Kidney (tissue), 14 donors: ENCODE results near the gene TMEM130. TPM values are rescaled to one million over a fixed set of nuclear protein-coding genes. Genes with fewer than 3 reads are reported as not detected.
"Not testable (repeated sequence)": the region's sequence is repeated elsewhere in the genome, so short reads cannot be mapped to it uniquely, and the experiment has no call there.

Experiments
- DNase-seq, 5 donors: peaks; one replicate each; pipeline ENCODE4 v3.0.0-alpha.2; 2013 to 2020
- FAIRE-seq: peaks from 2 replicates; lab custom pipeline; 2012; peaks lifted over from hg19 to GRCh38; lab: Jason Lieb, UNC
- H3K27ac ChIP-seq, 2 donors: one replicate each; pipeline ENCODE4 v1.7.0; 2013; ENCODE audit warnings: low read depth in 2 of 2, low read length in 2 of 2, inconsistent platforms in 1 of 2
- H3K27me3 ChIP-seq: one replicate; pipeline ENCODE4 v1.7.1; 2013; ENCODE audit warnings: low read length, inconsistent platforms; ENCODE audit not compliant: control insufficient read depth, insufficient read depth
- H3K36me3 ChIP-seq, 3 donors: one replicate each; pipeline versions ENCODE4 v1.7.0 to v1.7.1; 2013; ENCODE audit warnings: low read length in 3 of 3, control low read depth in 1 of 3, inconsistent platforms in 1 of 3; ENCODE audit not compliant: insufficient read depth in 3 of 3, control insufficient read depth in 2 of 3
- H3K4me1 ChIP-seq, 3 donors: one replicate each; pipeline versions ENCODE4 v1.7.0 to v1.7.1; 2013; ENCODE audit warnings: low read length in 3 of 3, inconsistent platforms in 1 of 3, low read depth in 1 of 3; ENCODE audit not compliant: control insufficient read depth in 2 of 3, insufficient read depth in 2 of 3
- H3K4me3 ChIP-seq, 3 donors: one replicate each; pipeline versions ENCODE4 v1.7.0 to v1.8.1; 2013; ENCODE audit warnings: low read length in 3 of 3, control low read depth in 1 of 3, inconsistent platforms in 1 of 3
- H3K9ac ChIP-seq, 3 donors: one replicate each; pipeline versions ENCODE4 v1.7.0 to v1.7.1; 2013; ENCODE audit warnings: low read length in 3 of 3, control low read depth in 1 of 3, inconsistent platforms in 1 of 3
- H3K9me3 ChIP-seq, 3 donors: one replicate each; pipeline versions ENCODE4 v1.7.0 to v1.7.1; 2013; ENCODE audit warnings: low read length in 3 of 3, control low read depth in 1 of 3, inconsistent platforms in 1 of 3; ENCODE audit not compliant: control insufficient read depth in 2 of 3, insufficient read depth in 1 of 3
- intact Hi-C: fragments of 100-400 bp; cut with DNase I; formaldehyde crosslinking; loops from one replicate; pipeline ENCODE4 v1.11.1; 2022
- polyA plus RNA-seq: library from polyadenylated mRNA; stranded (reverse); fragments of 350-450 nt; fragmentation: Illumina TruSeq; extraction: RNeasy Lipid Tissue Mini Kit (QIAGEN cat#74804); gene quantifications from one replicate; pipeline ENCODE4 v1.2.3, GENCODE V29; 2014; ENCODE audit warnings: low read depth, low replicate concordance; ENCODE audit not compliant: insufficient read depth
- total RNA-seq: library from RNA; stranded (reverse); fragmentation: NEBNext Ultra II Directional; extraction: Animal tissue kit (Norgen Biotek cat#: 25700); gene quantifications from one replicate; pipeline ENCODE4 v1.2.1, GENCODE V29; 2021
- TF ChIP-seq, protein P1 (sequence below): IDR thresholded peaks from 3 replicates; pipeline ENCODE4 v1.5.1; 2012; ENCODE audit warnings: mild to moderate bottlenecking, moderate library complexity, borderline replicate concordance; ENCODE audit not compliant: insufficient read depth; ENCODE audit errors: extremely low read depth
- donor health status: control.
- donor health status: control.
- donor health status: control.
- donor health status: control.
- donor health status: control.
- donor health status: DM: yes; HTN: yes; CAD: no.
- donor health status: Normal renal cell carcinoma (clear cell type).

Gene TMEM130
- total and polyA plus RNA-seq, 2 donors from 2014 or later, result 5.0 to 12.9 TPM

DNA sequence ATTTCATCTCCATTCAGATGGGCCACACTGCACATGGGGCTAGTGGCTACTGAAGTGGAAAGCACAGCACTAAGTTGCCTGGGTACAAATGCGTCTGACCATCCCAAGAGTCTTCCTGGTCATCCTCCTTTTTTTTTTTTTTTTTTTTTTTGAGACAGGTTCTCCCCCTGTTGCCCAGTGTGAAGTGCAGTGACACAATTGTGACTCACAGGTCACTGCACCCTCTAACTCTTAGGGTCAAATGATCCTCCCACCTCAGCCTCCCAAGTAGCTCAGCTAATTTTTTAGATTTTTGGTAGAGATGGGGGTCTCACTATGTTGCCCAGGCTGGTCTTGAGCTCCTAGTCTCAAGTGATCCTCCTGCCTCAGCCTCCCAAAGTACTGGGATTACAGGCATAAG is 5.1 kb upstream of the TMEM130 start:
- Histone ChIP-seq H3K4me3 (no peak overlapping the region), H3K27me3 (no peaks in the 10 kb centered on the region), H3K9ac (no peak overlapping the region), H3K4me1 (peaks cover 0 to 12% (median 0%) of the 10 kb centered on the region in 3 donors), H3K27ac (no peak overlapping the region), H3K9me3 (no peaks in the 10 kb centered on the region), H3K36me3 (no peaks in the 10 kb centered on the region)
- TF ChIP-seq, protein P1, sequence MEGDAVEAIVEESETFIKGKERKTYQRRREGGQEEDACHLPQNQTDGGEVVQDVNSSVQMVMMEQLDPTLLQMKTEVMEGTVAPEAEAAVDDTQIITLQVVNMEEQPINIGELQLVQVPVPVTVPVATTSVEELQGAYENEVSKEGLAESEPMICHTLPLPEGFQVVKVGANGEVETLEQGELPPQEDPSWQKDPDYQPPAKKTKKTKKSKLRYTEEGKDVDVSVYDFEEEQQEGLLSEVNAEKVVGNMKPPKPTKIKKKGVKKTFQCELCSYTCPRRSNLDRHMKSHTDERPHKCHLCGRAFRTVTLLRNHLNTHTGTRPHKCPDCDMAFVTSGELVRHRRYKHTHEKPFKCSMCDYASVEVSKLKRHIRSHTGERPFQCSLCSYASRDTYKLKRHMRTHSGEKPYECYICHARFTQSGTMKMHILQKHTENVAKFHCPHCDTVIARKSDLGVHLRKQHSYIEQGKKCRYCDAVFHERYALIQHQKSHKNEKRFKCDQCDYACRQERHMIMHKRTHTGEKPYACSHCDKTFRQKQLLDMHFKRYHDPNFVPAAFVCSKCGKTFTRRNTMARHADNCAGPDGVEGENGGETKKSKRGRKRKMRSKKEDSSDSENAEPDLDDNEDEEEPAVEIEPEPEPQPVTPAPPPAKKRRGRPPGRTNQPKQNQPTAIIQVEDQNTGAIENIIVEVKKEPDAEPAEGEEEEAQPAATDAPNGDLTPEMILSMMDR, result no peak
- FAIRE-seq (no peak), DNase-seq (no peak)
- intact Hi-C loops, result no loop called here

DNA sequence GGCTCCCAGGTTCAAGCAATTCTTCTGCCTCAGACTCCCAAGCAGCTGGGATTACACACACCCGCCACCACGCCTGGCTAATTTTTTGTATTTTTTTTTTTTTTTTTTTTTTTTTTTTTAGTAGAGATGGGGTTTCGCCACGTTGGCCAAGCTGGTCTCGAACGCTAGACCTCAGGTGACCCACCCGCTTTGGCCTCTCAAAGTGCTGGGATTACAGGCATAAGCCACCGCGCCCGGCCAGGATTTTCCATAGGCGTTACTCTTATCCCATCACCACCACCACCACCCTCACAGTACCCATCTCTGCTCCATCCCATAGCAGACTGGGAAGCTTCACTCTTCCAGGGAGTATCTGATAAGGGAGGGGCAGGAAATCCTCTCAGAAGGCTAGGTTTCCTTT is 3.8 kb upstream of the TMEM130 start:
- H3K27ac ChIP-seq, DNase-seq, H3K36me3 ChIP-seq, H3K9ac ChIP-seq, H3K4me1 ChIP-seq, H3K4me3 ChIP-seq, FAIRE-seq, H3K27me3 ChIP-seq, H3K9me3 ChIP-seq, intact Hi-C loops: not testable (repeated sequence)

DNA sequence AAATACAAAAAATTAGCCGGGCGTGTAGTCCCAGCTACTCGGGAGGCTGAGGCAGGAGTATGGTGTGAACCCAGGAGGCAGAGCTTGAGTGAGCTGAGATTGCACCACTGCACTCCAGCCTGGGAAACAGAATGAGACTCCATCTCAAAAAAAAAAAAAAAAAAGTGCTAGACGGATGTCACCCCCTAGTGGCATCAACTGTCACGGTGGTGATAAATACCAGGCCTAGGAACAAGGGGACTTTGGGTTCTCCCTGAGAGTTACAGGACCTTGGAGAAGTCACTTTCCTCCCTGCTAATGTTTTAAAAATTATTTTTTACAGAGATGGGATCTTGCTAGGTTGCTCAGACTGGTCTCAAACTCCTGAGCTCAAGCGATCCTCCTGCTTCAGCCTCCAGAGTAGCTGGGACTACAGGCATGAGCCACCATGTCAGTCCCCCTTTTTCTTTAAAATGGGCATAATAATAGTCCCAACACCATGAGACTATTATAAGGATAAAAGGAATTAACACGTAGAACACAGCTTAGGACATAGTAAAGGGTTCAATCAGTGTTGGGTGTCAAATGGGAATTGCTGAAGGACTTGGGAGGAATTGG is 2.6 kb upstream of the TMEM130 start:
- intact Hi-C loops, result no loop called here
- no peak overlapping the region for H3K9ac ChIP-seq
- no peak overlapping the region for H3K27ac ChIP-seq
- H3K4me1 ChIP-seq, result no peaks in the 10 kb centered on the region
- no peak for FAIRE-seq
- H3K27me3 ChIP-seq, result peaks cover 5% of the 10 kb centered on the region
- no peak for DNase-seq
- TF ChIP-seq, protein P1, result no peak
- H3K36me3 ChIP-seq, result no peaks in the 10 kb centered on the region
- no peak overlapping the region for H3K4me3 ChIP-seq
- H3K9me3 ChIP-seq, result no peaks in the 10 kb centered on the region

DNA sequence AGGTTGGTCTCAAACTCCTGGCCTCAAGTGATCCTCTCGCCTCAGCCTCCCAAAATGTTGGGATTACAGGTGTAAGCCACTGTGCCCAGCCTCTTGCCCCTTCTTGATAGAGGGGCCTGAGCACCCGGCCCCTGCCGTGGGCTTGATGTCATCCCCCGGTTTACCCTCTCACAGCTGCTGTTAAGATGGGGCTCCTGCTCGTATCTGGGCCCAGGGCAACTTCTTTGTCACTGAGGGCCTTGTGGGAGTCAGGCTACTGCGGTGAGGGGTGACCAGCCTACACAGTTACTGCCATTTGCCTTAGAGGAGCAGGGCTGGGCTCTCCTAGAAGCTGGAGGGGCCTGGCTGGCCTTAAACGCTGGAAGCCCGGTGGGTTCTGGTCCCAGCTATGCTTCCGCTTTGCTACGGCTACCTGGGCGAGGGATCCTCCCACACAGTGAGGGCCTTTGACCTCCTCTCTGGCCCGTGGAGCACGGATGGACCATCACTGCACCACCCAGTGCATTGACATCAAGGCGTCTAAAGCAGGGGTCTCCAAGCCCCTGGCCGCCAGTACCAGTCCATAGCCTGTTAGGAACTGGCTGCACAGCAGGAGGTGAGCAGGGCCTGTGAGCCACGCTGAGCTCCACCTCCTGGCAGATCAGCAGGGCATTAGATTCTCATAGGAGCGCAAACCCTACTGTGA is 1.1 kb upstream of the TMEM130 start:
- TF ChIP-seq, protein P1, result no peak

More for the DNA sequence above, 1.1 kb upstream of the TMEM130 start:
- Histone ChIP-seq H3K9me3 (no peaks in the 10 kb centered on the region), H3K27ac (no peak overlapping the region), H3K9ac (no peak overlapping the region), H3K4me3 (no peak overlapping the region), H3K36me3 (no peaks in the 10 kb centered on the region), H3K27me3 (peaks cover 5% of the 10 kb centered on the region), H3K4me1 (peaks cover 0 to 3% (median 0%) of the 10 kb centered on the region in 3 donors)
- intact Hi-C loops, result no loop called here
- FAIRE-seq, result no peak
- no peak for DNase-seq
